K562 (cell line): ENCODE data around the gene PIK3R2. TPM values are rescaled to one million over a fixed set of nuclear protein-coding genes. Genes with fewer than 3 reads are reported as not detected.

Experiments used
- ATAC-seq: fragments of 200-7000 bp; cut with Tn5 transposase; 3 replicates; pipeline ENCODE4 v1.9.1; 2020; ENCODE audit warnings: moderate library complexity
- BruUV-seq: library from RNA; stranded (reverse); fragments of 400-500 nt; replicated peaks from 2 replicates; lab custom pipeline; 2021; lab: Mats Ljungman, UMichigan
- CTCF ChIA-PET: fragments of 300-600 bp; formaldehyde crosslinking; extraction: SDS; loops from one replicate; lab custom pipeline; 2021; ENCODE audit warnings: low intra/inter-chr PET ratio; lab: Yijun Ruan, JAX
- POLR2A ChIA-PET: fragments of 300-600, 350-650 bp; sonication (Branson Sonifier 250); formaldehyde crosslinking; extraction: SDS; loops from one replicate; lab custom pipeline; 2021; ENCODE audit warnings: antibody characterized with exemption, inconsistent platforms; lab: Yijun Ruan, JAX
- DNase-seq, 4 experiments: peaks; one replicate each; pipeline versions ENCODE4 v3.0.0 to v3.0.0-alpha.2; 2011 to 2018; ENCODE audit warnings: low spot score in 3 of 4, mixed read lengths in 3 of 4; ENCODE audit errors: extremely low read depth in 1 of 4
- FAIRE-seq: peaks from 2 replicates; lab custom pipeline; 2011; peaks lifted over from hg19 to GRCh38; lab: Jason Lieb, UNC
- H2AFZ ChIP-seq: 2 replicates; pipeline ENCODE4 v1.6.0; 2011; ENCODE audit warnings: low read depth, low read length, control low read depth, inconsistent platforms
- H3K27ac ChIP-seq: fragments of 200-600 bp; 3 replicates; pipeline ENCODE4 v1.8.0; 2011; ENCODE audit warnings: low read depth, mild to moderate bottlenecking, control low read depth, inconsistent platforms, low read length, moderate library complexity, mixed read lengths; ENCODE audit errors: extremely low read depth
- H3K27me3 ChIP-seq, 2 experiments: fragments of 300-600 bp in 1 of 2; 2 replicates in 1 of 2; 3 replicates in 1 of 2; pipeline versions ENCODE4 v1.6.0 to v1.8.0; 2011; ENCODE audit warnings: inconsistent platforms in 2 of 2, low read length in 2 of 2, mild to moderate bottlenecking in 1 of 2, mixed read lengths in 1 of 2, moderate library complexity in 1 of 2; ENCODE audit not compliant: control insufficient read depth in 2 of 2, insufficient read depth in 2 of 2
- H3K36me3 ChIP-seq: fragments of 300-600 bp; 3 replicates; pipeline ENCODE4 v1.8.0; 2011; ENCODE audit warnings: mild to moderate bottlenecking, low read length, inconsistent platforms; ENCODE audit not compliant: control insufficient read depth, insufficient read depth
- H3K4me1 ChIP-seq, 2 experiments: fragments of 200-600 bp in 1 of 2; replicated peaks in 1 of 2; 2 replicates in 1 of 2; 3 replicates in 1 of 2; pipeline versions ENCODE4 v1.5.1 to v1.8.0; 2011; ENCODE audit warnings: inconsistent platforms in 2 of 2, low read length in 2 of 2, mild to moderate bottlenecking in 1 of 2, mixed read lengths in 1 of 2, moderate library complexity in 1 of 2; ENCODE audit not compliant: control insufficient read depth in 2 of 2, insufficient read depth in 2 of 2
- H3K4me2 ChIP-seq: 2 replicates; pipeline ENCODE4 v1.6.1; 2011; ENCODE audit warnings: low read length, control low read depth, inconsistent platforms, mixed read lengths; ENCODE audit not compliant: insufficient read depth
- H3K4me3 ChIP-seq: fragments of 200-600 bp; sonication (generic), shearing (Covaris generic); 2 replicates; pipeline ENCODE4 v1.5.1; 2016; ENCODE audit warnings: control low read depth, inconsistent platforms
- H3K79me2 ChIP-seq: fragments of 200-600 bp; 3 replicates; pipeline ENCODE4 v1.8.0; 2011; ENCODE audit warnings: low read length, inconsistent platforms; ENCODE audit not compliant: control insufficient read depth, insufficient read depth
- H3K9ac ChIP-seq, 2 experiments: 2 replicates each; pipeline versions ENCODE4 v1.6.0 to v1.6.1; 2011; ENCODE audit warnings: low read depth in 2 of 2, low read length in 2 of 2, control low read depth in 1 of 2, inconsistent platforms in 1 of 2, mild to moderate bottlenecking in 1 of 2, mixed read lengths in 1 of 2; ENCODE audit not compliant: insufficient read depth in 1 of 2
- H3K9me1 ChIP-seq: one replicate; pipeline ENCODE4 v1.6.0; 2011; ENCODE audit warnings: inconsistent platforms, mild to moderate bottlenecking, low read length, moderate library complexity; ENCODE audit not compliant: control insufficient read depth, insufficient read depth
- H3K9me3 ChIP-seq: replicated peaks from 2 replicates; pipeline ENCODE4 v1.5.1; 2011; ENCODE audit warnings: low read depth, low read length, inconsistent platforms; ENCODE audit not compliant: control insufficient read depth, insufficient read depth
- H4K20me1 ChIP-seq: replicated peaks from 2 replicates; pipeline ENCODE4 v1.6.1; 2011; ENCODE audit warnings: low read length, inconsistent platforms, mixed read lengths; ENCODE audit not compliant: control insufficient read depth, insufficient read depth
- CBX1 ChIP-seq: sonication (generic); IDR thresholded peaks from 2 replicates; pipeline ENCODE4 v1.6.1; 2016; ENCODE audit warnings: antibody characterized with exemption, low read depth, mild to moderate bottlenecking
- FOXJ2 ChIP-seq: fragments of 200-800 bp; sonication (Bioruptor generic); IDR thresholded peaks from 2 replicates; pipeline ENCODE4 v1.6.1; 2016; ENCODE audit warnings: missing genetic modification characterization, missing compliant biosample characterization
- GATAD2B ChIP-seq: fragments of 450-650 bp; IDR thresholded peaks from 2 replicates; pipeline ENCODE4 v1.6.1; 2017; ENCODE audit warnings: mild to moderate bottlenecking, borderline replicate concordance
- IRF9 ChIP-seq: fragments of 450-650 bp; IDR thresholded peaks from 2 replicates; pipeline ENCODE4 v1.6.1; 2016; ENCODE audit warnings: missing biosample characterization, missing genetic modification characterization
- PBX2 ChIP-seq, 2 experiments: IDR thresholded peaks in 1 of 2; conservative IDR thresholded peaks in 1 of 2; 2 replicates each; pipeline ENCODE4 v1.6.1; 2016; ENCODE audit warnings: low read depth in 2 of 2, mild to moderate bottlenecking in 1 of 2, missing compliant biosample characterization in 1 of 2, missing genetic modification characterization in 1 of 2, moderate library complexity in 1 of 2
- RFX7 ChIP-seq: fragments of 250-450 bp; sonication (Bioruptor Pico); IDR thresholded peaks from 2 replicates; pipeline ENCODE4 v1.5.1; 2021; ENCODE audit warnings: mild to moderate bottlenecking
- SIX5 ChIP-seq, 2 experiments: IDR thresholded peaks; 2 replicates each; pipeline ENCODE4 v1.6.1; 2011; ENCODE audit warnings: low read length in 2 of 2, borderline replicate concordance in 1 of 2, low read depth in 1 of 2, mild to moderate bottlenecking in 1 of 2, moderate library complexity in 1 of 2; ENCODE audit not compliant: insufficient read depth in 1 of 2
- WGBS: fragments of 100-300 bp; shearing (Covaris generic); methylation state at CpG from one replicate; pipeline ENCODE4 v1.1.6; 2016; ENCODE audit warnings: low coverage, mixed read lengths; ENCODE audit not compliant: insufficient coverage; ENCODE audit errors: missing lambda C conversion rate; 5-methylcytosine and 5-hydroxymethylcytosine counted together
- in situ Hi-C: fragments of 300-500 bp; cut with MboI; formaldehyde crosslinking; loops from 4 replicates; pipeline ENCODE4 v1.15.0; 2018; ENCODE audit warnings: inconsistent platforms, mixed read lengths
- intact Hi-C: fragments of 100-400 bp; cut with micrococcal nuclease; formaldehyde crosslinking; loops from 2 replicates; pipeline ENCODE4 v1.14.2; 2022
- polyA plus RNA-seq, 8 experiments: library from polyadenylated mRNA; depleted of rRNA in 4 of 8; stranded (reverse) in 5 of 8; unstranded in 3 of 8; fragments of >200 nt; fragmentation: Nextera tagmentation in 2 of 8; fragmentation: Illumina TruSeq in 1 of 8; extraction: Ambion mirVana in 2 of 8; extraction: Trizol in 1 of 8; gene quantifications; 2 replicates each; pipeline versions ENCODE4 v1.2.1 to v1.2.3, GENCODE V29; 2011 to 2014; ENCODE audit warnings: inconsistent platforms in 1 of 8, missing spikeins in 1 of 8
- total RNA-seq, 7 experiments: library from RNA; depleted of rRNA in 6 of 7; stranded (reverse); fragments of >200 nt in 6 of 7; fragmentation: Illumina TruSeq in 2 of 7; extraction: Trizol in 2 of 7; gene quantifications; 2 replicates each; pipeline versions ENCODE4 v1.2.1 to v1.2.3, GENCODE V29; 2011 to 2021; ENCODE audit warnings: low replicate concordance in 1 of 7
- TF ChIP-seq, protein P1 (sequence below): fragments of 450-650 bp; IDR thresholded peaks from 2 replicates; pipeline ENCODE4 v1.6.1; 2016

The PIK3R2 gene
- total and polyA plus RNA-seq, 9 of the 15 experiments (the other 6 are each of a cell fraction or from before 2014, with no cell fraction given), result 0.39 to 37.9 (median 5.3) TPM

DNA sequence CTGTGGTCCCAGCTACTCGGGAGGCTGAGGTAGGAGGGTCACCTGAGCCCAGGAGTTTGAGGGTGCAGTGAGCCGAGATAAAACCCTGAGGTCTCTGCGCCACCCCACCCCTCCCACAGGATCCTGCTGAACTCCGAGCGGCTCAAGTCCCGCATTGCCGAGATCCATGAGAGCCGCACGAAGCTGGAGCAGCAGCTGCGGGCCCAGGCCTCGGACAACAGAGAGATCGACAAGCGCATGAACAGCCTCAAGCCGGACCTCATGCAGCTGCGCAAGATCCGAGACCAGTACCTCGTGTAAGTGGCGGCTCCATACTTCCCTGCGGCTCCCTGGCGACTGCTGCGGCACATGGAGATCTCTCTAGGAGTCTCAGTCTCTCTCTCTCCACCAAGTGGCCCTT lies 14.0 kb downstream of the PIK3R2 start:
- DNase-seq, result no peak
- TF ChIP-seq GATAD2B (no peak), CBX1 (no peak), SIX5 (IDR thresholded peaks at IDR 0.05; ENCODE audit: borderline replicate concordance in 1 of 2, insufficient read depth in 1 of 2, low read depth in 1 of 2, low read length in 2 of 2) (no peak), RFX7 (no peak), IRF9 (tag) (no peak), PBX2 (CRISPR knock-in tag; IDR thresholded peaks at IDR 0.05; ENCODE audit: low read depth) (no peak), PBX2 (tag; conservative IDR thresholded peaks at IDR 0.05; ENCODE audit: low read depth) (no peak), FOXJ2 (tag) (no peak)
- TF ChIP-seq, protein P1, sequence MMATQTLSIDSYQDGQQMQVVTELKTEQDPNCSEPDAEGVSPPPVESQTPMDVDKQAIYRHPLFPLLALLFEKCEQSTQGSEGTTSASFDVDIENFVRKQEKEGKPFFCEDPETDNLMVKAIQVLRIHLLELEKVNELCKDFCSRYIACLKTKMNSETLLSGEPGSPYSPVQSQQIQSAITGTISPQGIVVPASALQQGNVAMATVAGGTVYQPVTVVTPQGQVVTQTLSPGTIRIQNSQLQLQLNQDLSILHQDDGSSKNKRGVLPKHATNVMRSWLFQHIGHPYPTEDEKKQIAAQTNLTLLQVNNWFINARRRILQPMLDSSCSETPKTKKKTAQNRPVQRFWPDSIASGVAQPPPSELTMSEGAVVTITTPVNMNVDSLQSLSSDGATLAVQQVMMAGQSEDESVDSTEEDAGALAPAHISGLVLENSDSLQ, result no peak
- peaks cover 1% of the 10 kb centered on the region; the same call in 1 of the 3 replicates for H3K79me2 ChIP-seq
- in situ Hi-C loops, result loop anchor here (10.0 kb wide), 1 partner anchor 162 kb away; the partner anchor contains the start of gene ARRDC2
- intact Hi-C loops, result loop anchor here (10.0 kb wide), 1 partner anchor 162 kb away; the partner anchor contains the start of gene ARRDC2
- H3K27ac ChIP-seq, result no peak overlapping the region
- peaks cover 75% of the 10 kb centered on the region; the same call in 2 of the 3 replicates for H3K36me3 ChIP-seq
- no peak for FAIRE-seq
- POLR2A ChIA-PET, result interaction anchor here (1.1 kb wide), 1 partner anchor 10 kb away, joined by 5 read pairs; no protein-coding TSS in a partner anchor
- no peak overlapping the region for H2AFZ ChIP-seq
- no TSS peak for BruUV-seq
- H4K20me1 ChIP-seq, result 0 out of 2 replicates have a peak, but pooled peaks cover 4% of the 10 kb centered on the region
- WGBS, result 93% methylated on average over 20 of the region's 21 CpGs
- CTCF ChIA-PET, result interaction anchor here (2.2 kb wide), 1 partner anchor 54 kb away, joined by 13 read pairs; no protein-coding TSS in a partner anchor
- H3K9me1 ChIP-seq, result no peaks in the 10 kb centered on the region
- H3K27me3 ChIP-seq, result no peaks in the 10 kb centered on the region
- peaks cover 4 to 12% of the 10 kb centered on the region in 2 experiments; a peak in 4 of 5 replicates for H3K4me1 ChIP-seq
- ATAC-seq, result no peak
- H3K4me2 ChIP-seq, result no peak overlapping the region
- no peak overlapping the region for H3K4me3 ChIP-seq
- no peaks in the 10 kb centered on the region for H3K9me3 ChIP-seq
- no peak overlapping the region; a peak in 1 of 4 replicates for H3K9ac ChIP-seq
